ENCODE data around the gene KMT5C. TPM values are rescaled to one million over a fixed set of nuclear protein-coding genes. Genes with fewer than 3 reads are reported as not detected.
A peak's percentile ranks its signal among the peaks of the same experiment; 100 is the strongest.

KMT5C gene
- polyA plus RNA-seq, 3 donors from 2014 or later = 0.79 to 2.2 (median 2.1) TPM

DNA sequence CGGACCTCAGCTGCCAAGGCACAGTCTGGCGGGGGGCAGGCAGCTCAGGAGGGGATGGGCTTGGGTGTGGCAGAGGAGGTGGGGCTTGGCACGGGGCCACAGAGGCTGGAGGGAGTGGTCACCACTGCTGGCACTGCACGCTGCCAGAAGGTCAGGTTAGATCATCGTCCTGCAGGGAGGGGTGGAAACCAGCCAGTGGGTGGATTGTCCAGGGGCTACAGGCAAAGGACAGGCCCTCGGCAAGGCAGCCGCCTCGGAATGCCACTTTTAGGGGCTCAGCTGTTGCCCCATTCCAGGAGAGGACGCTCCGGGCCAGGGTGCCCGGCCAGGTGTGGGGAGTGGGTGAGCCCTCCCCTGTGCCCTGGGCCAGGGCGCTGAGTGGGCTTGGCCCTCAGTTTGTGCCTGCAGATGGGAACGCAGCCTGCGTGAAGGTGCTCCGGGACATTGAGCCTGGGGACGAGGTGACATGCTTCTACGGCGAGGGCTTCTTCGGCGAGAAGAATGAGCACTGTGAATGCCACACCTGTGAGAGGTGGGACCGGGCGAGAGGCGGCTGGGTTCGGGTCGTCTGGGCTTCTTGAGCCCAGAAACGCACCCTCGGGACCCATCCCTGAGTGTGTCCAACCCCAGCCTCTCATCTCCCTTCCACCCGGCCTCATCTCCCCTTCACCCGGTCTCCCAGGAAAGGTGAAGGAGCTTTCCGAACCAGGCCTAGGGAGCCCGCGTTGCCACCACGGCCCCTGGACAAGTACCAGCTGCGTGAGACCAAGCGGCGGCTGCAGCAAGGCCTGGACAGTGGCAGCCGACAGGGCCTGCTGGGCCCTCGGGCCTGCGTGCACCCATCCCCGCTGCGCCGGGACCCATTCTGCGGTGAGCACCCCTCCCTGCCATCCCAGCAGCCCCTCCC is 6.4 kb downstream of the KMT5C start:
- H3K27me3 Mint-ChIP-seq (ENCODE audit: low read depth in 3 of 3) = peaks cover 0 to 7% (median 2%) of the 10 kb centered on the region in 3 donors
- H3K27ac Mint-ChIP-seq = no peak overlapping the region
- no peak overlapping the region for H3K4me3 Mint-ChIP-seq
- no peaks in the 10 kb centered on the region for H3K9me3 Mint-ChIP-seq
- peaks cover 6 to 7% of the 10 kb centered on the region in 2 donors for H3K4me1 Mint-ChIP-seq
- no peaks in the 10 kb centered on the region for H3K36me3 Mint-ChIP-seq
- no peak for DNase-seq

DNA sequence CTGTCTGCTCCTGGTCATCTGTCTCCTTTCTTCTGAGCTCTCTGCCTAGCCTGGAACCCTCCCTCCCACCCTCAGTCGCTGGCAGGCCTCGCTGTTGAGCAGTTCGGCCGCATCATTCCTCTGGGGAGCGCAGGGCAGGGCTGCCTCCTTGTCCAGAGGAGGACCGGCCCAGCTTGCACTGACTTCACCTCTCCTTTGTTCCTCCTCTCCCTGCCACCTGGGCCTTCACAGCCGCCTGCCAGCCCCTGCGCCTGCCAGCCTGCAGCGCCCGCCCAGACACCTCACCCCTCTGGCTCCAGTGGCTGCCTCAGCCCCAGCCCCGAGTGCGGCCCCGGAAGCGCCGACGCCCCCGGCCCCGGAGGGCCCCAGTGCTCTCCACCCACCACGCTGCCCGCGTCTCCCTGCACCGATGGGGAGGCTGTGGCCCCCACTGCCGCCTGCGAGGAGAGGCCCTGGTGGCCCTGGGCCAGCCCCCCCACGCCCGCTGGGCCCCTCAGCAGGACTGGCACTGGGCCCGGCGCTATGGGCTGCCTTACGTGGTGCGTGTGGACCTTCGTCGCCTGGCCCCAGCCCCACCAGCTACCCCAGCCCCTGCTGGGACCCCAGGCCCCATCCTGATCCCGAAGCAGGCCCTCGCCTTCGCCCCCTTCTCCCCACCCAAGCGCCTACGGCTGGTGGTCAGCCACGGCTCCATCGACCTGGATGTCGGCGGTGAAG is 7.2 kb downstream of the KMT5C start:
- Mint-ChIP-seq H3K4me1 (peaks cover 0 to 2% of the 10 kb centered on the region in 2 donors), H3K4me3 (no peak overlapping the region), H3K27ac (no peak overlapping the region), H3K36me3 (no peaks in the 10 kb centered on the region), H3K27me3 (ENCODE audit: low read depth in 3 of 3) (peaks cover 2 to 10% (median 2%) of the 10 kb centered on the region in 3 donors), H3K9me3 (no peaks in the 10 kb centered on the region)
- DNase-seq = no peak

DNA sequence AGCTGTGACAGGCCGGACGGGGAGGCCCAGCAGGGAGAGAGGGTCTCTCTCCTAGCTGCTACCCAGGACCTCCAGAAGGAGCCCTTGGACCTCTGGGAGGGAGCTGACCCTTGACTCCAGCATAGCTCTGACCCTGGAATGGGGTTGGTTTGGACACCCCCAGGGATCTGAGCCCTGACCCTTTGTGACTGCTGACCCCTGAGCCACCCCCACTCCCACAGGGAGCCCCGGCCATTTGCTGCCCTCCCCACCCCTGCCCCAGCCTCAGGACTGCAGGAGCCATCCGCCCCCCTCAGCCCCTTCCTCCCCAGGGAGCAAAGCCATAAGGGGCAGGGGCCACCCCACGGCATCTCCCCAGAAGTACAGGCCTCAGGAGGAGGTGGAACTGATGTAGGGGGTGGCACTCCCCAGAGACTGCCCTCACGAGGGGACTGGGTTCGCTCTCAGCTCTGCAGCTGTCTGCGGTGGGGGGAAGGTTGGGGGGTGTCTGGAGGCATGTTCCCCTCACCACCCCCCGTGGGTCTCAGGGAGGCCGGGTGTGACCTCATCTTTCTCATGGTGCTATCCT is 7.8 kb downstream of the KMT5C start:
- no peak overlapping the region for H3K4me3 Mint-ChIP-seq
- DNase-seq = no peak
- no peak overlapping the region for H3K27ac Mint-ChIP-seq
- H3K4me1 Mint-ChIP-seq = peaks cover 2 to 3% of the 10 kb centered on the region in 2 donors
- no peaks in the 10 kb centered on the region for H3K36me3 Mint-ChIP-seq
- H3K27me3 Mint-ChIP-seq (ENCODE audit: low read depth in 3 of 3) = peaks cover 2 to 12% (median 4%) of the 10 kb centered on the region in 3 donors
- H3K9me3 Mint-ChIP-seq = no peaks in the 10 kb centered on the region

- Mint-ChIP-seq H3K4me3 (no peak overlapping the region), H3K27me3 (ENCODE audit: low read depth in 3 of 3) (peaks cover 4 to 16% (median 11%) of the 10 kb centered on the region in 3 donors), H3K4me1 (peaks cover 11 to 12% of the 10 kb centered on the region in 2 donors), H3K9me3 (no peaks in the 10 kb centered on the region), H3K27ac (no peak overlapping the region), H3K36me3 (no peaks in the 10 kb centered on the region)
- no peak for DNase-seq
These were observed 8.8 kb downstream of the KMT5C start for GRCh38 chr19:55348317-55349034.

GRCh38 chr19:55350620-55351315 is 11.1 kb downstream of the KMT5C start:
- Mint-ChIP-seq H3K4me3 (no peak overlapping the region), H3K4me1 (peaks cover 17% of the 10 kb centered on the region in 2 donors), H3K27ac (peak overlapping the region in 1 of 6 donors; percentile 64), H3K27me3 (ENCODE audit: low read depth in 3 of 3) (peaks cover 4 to 13% (median 11%) of the 10 kb centered on the region in 3 donors), H3K36me3 (no peaks in the 10 kb centered on the region), H3K9me3 (no peaks in the 10 kb centered on the region)
- no peak for DNase-seq

GRCh38 chr19:55352040-55352439 is 12.4 kb downstream of the KMT5C start:
- Mint-ChIP-seq H3K4me3 (peak overlapping the region in 1 of 5 donors; percentile 33), H3K27ac (peak overlapping the region in 1 of 6 donors; percentile 20), H3K36me3 (no peaks in the 10 kb centered on the region), H3K9me3 (no peaks in the 10 kb centered on the region), H3K4me1 (peaks cover 17% of the 10 kb centered on the region in 2 donors), H3K27me3 (ENCODE audit: low read depth in 3 of 3) (peaks cover 4 to 15% (median 11%) of the 10 kb centered on the region in 3 donors)
- DNase-seq = no peak

DNA sequence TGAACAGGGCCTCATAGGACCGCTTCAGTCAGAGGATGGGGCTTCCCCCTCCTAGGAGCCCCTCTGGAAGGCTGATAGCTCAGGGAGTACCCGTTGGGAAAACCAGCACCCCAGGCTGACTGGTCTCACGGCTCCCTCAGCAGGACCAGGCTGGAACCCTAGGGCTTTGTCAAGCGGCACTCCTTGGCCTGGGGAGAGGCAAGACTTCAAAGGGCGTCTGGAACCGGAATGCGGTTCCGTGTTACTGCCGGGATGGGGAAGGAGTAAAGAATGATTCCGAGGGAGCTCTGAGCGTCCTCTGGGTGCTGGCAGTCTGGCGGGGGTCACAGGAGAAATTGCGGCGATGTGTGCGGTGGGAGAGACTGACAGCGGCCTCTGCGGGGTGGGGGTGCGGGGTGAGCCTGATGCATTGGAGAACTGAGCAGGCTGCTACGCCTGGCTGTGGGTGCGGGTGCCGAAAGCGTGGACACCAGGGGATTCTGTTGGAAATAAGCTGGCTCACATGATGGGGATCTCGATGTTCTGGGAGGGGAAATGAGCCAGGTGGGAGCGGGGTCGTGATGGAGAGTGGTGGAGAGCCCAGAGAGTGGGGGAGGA is 13.0 kb downstream of the KMT5C start:
- H3K27me3 Mint-ChIP-seq (ENCODE audit: low read depth in 3 of 3) = peaks cover 4 to 16% (median 11%) of the 10 kb centered on the region in 3 donors
- H3K4me1 Mint-ChIP-seq = peaks cover 17% of the 10 kb centered on the region in 2 donors
- no peak for DNase-seq
- peak overlapping the region; percentile 27 to 81 (median 75) for H3K4me3 Mint-ChIP-seq
- peak overlapping the region in 2 of 6 donors; percentile 27 to 49 for H3K27ac Mint-ChIP-seq
- H3K9me3 Mint-ChIP-seq = no peaks in the 10 kb centered on the region
- H3K36me3 Mint-ChIP-seq = no peaks in the 10 kb centered on the region

DNA sequence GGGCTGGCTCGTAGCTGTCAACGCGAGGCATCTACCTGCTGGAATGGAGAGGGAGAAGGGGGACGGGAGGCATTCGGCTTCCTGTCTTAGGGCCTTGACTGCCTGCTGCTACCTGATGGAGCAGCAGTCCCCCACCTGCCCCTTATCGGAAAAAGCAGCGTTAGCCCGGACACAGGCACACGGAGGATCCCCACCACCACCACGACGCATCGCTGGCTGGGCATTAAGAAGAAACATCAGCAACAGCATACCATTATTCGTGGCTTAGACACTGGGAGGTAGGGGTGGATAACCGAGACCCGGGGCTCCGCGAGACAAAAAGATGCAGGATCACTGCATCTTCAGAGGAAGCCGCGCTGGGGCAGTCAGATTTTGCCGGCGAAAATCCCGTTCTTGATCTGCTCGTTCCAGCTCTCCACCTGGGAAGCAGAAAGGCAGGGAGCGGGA is 13.7 kb downstream of the KMT5C start:
- H3K27me3 Mint-ChIP-seq (ENCODE audit: low read depth in 3 of 3) = peaks cover 4 to 16% (median 13%) of the 10 kb centered on the region in 3 donors

GRCh38 chr19:55353803-55354697 is 14.4 kb downstream of the KMT5C start:
- Mint-ChIP-seq H3K4me3 (peak overlapping the region; percentile 75 to 90 (median 81)), H3K36me3 (no peaks in the 10 kb centered on the region), H3K4me1 (peaks cover 17% of the 10 kb centered on the region in 2 donors)

More for the DNA sequence above, 13.7 kb downstream of the KMT5C start:
- DNase-seq = no peak
- H3K36me3 Mint-ChIP-seq = no peaks in the 10 kb centered on the region
- H3K27ac Mint-ChIP-seq = peak overlapping the region in 1 of 6 donors; percentile 27
- H3K4me3 Mint-ChIP-seq = peak overlapping the region; percentile 75 to 90 (median 81)
- peaks cover 17% of the 10 kb centered on the region in 2 donors for H3K4me1 Mint-ChIP-seq
- H3K9me3 Mint-ChIP-seq = no peaks in the 10 kb centered on the region

GRCh38 chr19:55354698-55355212 is 15.1 kb downstream of the KMT5C start, which contains the start of gene COX6B2:
TSS of gene COX6B2 (minus strand) at chr19:55354719. CDS start at chr19:55354521, 198 bp downstream.
- Mint-ChIP-seq H3K9me3 (no peaks in the 10 kb centered on the region), H3K4me1 (peaks cover 17% of the 10 kb centered on the region in 2 donors), H3K36me3 (no peaks in the 10 kb centered on the region), H3K27ac (peak within 1 kb of the TSS in 3 of 6 donors; percentile 62 to 82 (median 62)), H3K27me3 (ENCODE audit: low read depth in 3 of 3) (peaks cover 4 to 16% (median 11%) of the 10 kb centered on the region in 3 donors), H3K4me3 (peak within 1 kb of the TSS; percentile 75 to 90 (median 81))
- no peak for DNase-seq

More at GRCh38 chr19:55353803-55354697, 14.4 kb downstream of the KMT5C start:
- peak overlapping the region in 3 of 6 donors; percentile 62 to 82 (median 62) for H3K27ac Mint-ChIP-seq
- H3K27me3 Mint-ChIP-seq (ENCODE audit: low read depth in 3 of 3) = peaks cover 4 to 16% (median 13%) of the 10 kb centered on the region in 3 donors
- no peaks in the 10 kb centered on the region for H3K9me3 Mint-ChIP-seq
- DNase-seq = peak; percentile 61 to 78 (median 68)

DNA sequence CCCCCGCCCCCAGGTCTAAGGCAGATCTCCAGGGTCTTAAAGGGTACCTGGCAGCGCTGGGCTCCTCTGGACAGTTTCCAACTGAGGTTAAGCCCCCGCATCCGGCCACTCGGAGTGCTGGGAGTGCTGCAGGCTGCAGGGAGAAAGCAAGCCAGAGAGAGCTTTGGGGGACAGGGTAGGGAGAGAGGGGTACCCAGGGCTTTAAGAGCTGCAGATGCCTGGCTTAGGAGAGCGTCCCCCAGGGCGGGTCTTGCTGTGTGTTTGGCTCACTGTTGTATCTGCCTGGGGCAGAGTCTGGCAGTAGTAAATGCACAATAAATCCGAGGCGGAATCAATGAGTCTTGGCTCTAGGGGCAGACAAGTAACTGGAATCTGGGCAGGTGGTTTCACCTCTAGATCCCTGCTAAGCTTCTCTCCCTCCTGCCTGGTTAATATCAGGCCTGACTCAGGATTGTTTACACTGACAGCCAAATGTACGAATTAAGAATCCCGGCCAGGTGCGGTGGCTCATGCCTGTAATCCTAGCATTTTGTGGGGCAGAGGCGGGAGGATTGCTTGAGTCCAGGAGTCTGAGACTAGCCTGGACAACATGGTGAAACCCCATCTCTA is 15.6 kb downstream of the KMT5C start:
- H3K27me3 Mint-ChIP-seq (ENCODE audit: low read depth in 3 of 3) = peaks cover 3 to 16% (median 11%) of the 10 kb centered on the region in 3 donors
- DNase-seq = no peak
- H3K27ac Mint-ChIP-seq = peak overlapping the region in 1 of 6 donors; percentile 40
- H3K4me3 Mint-ChIP-seq = peak overlapping the region in 1 of 5 donors; percentile 13
- no peaks in the 10 kb centered on the region for H3K9me3 Mint-ChIP-seq
- H3K36me3 Mint-ChIP-seq = no peaks in the 10 kb centered on the region
- H3K4me1 Mint-ChIP-seq = peaks cover 17% of the 10 kb centered on the region in 2 donors

Data from immature natural killer cell (primary cell).